BJ (cell line): Measurements from ENCODE around the gene CCDC126. TPM values are rescaled to one million over a fixed set of nuclear protein-coding genes. Genes with fewer than 3 reads are reported as not detected.

Experiments
- CTCF ChIA-PET: fragments of 350-600 bp; formaldehyde crosslinking; extraction: SDS; loops from one replicate; lab custom pipeline; 2021; ENCODE audit warnings: antibody characterized with exemption, inconsistent platforms; lab: Yijun Ruan, JAX
- POLR2A ChIA-PET: fragments of 300-600 bp; sonication (Branson Sonifier 250); formaldehyde crosslinking; extraction: SDS; loops from one replicate; lab custom pipeline; 2021; ENCODE audit warnings: antibody characterized with exemption; lab: Charles Lee
- DNase-seq: peaks from one replicate; pipeline ENCODE4 v3.0.0-alpha.2; 2011; ENCODE audit warnings: low read depth
- H3K27me3 ChIP-seq: 2 replicates; pipeline ENCODE4 v1.6.0; 2011; ENCODE audit warnings: low read length; ENCODE audit not compliant: control insufficient read depth, insufficient read depth
- H3K36me3 ChIP-seq: 2 replicates; pipeline ENCODE4 v1.5.1; 2011; ENCODE audit warnings: low read length; ENCODE audit not compliant: control insufficient read depth, insufficient read depth
- H3K4me3 ChIP-seq: 2 replicates; pipeline ENCODE4 v1.5.1; 2011; ENCODE audit warnings: low read depth, mild to moderate bottlenecking, control low read depth, low read length
- polyA plus RNA-seq: library from polyadenylated mRNA; depleted of rRNA; stranded (reverse); fragments of >200 nt; gene quantifications from 2 replicates; pipeline ENCODE4 v1.2.3, GENCODE V29; 2011
- TF ChIP-seq, protein P1 (sequence below): IDR thresholded peaks from 2 replicates; pipeline ENCODE4 v1.5.1; 2011; ENCODE audit warnings: low read depth, mild to moderate bottlenecking, control low read depth, inconsistent platforms, low read length, moderate library complexity; ENCODE audit not compliant: insufficient read depth

Gene CCDC126
- polyA plus RNA-seq, 1 experiment = 2.4 TPM

DNA sequence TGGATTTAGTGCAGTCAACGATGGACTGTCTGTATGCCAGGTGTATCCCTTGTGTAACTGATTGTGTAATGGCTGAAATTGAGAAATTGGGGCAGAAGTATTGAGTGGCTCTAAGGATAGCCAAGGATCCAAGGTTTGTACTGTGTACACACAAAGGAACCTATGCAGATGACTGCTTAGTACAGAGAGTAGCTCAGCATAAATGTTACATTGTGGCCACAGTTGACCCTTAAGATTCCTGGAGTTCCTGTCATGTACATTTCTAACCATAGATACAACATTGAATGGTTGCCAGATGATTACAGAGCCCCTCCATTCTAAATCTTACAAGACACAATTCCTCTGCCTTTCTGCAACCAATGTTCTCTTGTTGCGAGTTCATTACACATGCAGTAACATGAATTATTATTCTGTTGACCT lies 25.3 kb downstream of the CCDC126 start:
- TF ChIP-seq, protein P1, sequence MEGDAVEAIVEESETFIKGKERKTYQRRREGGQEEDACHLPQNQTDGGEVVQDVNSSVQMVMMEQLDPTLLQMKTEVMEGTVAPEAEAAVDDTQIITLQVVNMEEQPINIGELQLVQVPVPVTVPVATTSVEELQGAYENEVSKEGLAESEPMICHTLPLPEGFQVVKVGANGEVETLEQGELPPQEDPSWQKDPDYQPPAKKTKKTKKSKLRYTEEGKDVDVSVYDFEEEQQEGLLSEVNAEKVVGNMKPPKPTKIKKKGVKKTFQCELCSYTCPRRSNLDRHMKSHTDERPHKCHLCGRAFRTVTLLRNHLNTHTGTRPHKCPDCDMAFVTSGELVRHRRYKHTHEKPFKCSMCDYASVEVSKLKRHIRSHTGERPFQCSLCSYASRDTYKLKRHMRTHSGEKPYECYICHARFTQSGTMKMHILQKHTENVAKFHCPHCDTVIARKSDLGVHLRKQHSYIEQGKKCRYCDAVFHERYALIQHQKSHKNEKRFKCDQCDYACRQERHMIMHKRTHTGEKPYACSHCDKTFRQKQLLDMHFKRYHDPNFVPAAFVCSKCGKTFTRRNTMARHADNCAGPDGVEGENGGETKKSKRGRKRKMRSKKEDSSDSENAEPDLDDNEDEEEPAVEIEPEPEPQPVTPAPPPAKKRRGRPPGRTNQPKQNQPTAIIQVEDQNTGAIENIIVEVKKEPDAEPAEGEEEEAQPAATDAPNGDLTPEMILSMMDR = no peak
- no peak for DNase-seq
- Histone ChIP-seq H3K4me3 (no peak overlapping the region), H3K27me3 (no peaks in the 10 kb centered on the region), H3K36me3 (no peaks in the 10 kb centered on the region)
- CTCF ChIA-PET = no interaction called here
- POLR2A ChIA-PET = no interaction called here

DNA sequence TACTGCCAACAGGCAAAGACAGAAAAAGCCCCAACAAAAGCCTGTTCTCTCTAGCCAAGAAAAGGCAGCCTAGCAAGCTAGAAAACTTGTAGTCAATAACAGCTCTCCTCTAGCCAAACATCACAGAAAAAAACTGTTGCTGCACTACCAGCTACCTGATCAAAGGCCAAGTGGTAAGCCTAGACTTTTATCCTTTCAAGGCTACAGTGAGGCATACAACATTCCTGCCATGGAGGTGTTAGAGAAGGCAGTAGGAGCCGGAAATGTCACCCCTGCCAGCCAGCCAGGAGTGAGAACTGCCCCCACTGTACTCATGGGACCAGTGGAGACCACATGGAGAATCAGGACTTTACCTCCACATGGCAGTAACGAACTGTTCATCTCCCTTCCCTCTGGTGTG lies 31.2 kb downstream of the CCDC126 start:
- Histone ChIP-seq H3K4me3 (no peak overlapping the region), H3K27me3 (no peaks in the 10 kb centered on the region), H3K36me3 (no peaks in the 10 kb centered on the region)
- TF ChIP-seq, protein P1 = no peak
- POLR2A ChIA-PET = no interaction called here
- no peak for DNase-seq
- CTCF ChIA-PET = no interaction called here

DNA sequence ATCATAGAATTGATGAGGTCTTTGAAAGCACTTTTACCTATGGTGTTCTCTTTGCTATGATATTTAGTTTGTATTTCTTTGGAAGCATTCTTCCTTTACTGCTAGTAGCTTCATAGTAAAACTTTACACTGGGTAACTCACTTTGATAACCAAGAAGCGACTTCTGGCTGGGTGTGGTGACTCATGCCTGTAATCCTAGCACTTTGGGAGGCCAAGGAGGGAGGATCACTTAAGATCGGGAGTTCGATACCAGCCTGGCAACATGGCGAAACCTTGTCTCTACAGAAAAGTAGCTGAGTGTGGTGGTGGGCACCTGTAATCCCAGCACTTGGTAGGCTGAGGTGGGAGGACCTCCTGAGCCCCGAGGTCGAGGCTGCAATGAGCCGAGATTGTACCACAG lies 36.2 kb downstream of the CCDC126 start:
- ChIA-PET CTCF (no interaction called here), POLR2A (no interaction called here)
- DNase-seq = no peak
- Histone ChIP-seq H3K36me3 (no peaks in the 10 kb centered on the region), H3K4me3 (no peak overlapping the region), H3K27me3 (no peaks in the 10 kb centered on the region)
- TF ChIP-seq, protein P1 = no peak

DNA sequence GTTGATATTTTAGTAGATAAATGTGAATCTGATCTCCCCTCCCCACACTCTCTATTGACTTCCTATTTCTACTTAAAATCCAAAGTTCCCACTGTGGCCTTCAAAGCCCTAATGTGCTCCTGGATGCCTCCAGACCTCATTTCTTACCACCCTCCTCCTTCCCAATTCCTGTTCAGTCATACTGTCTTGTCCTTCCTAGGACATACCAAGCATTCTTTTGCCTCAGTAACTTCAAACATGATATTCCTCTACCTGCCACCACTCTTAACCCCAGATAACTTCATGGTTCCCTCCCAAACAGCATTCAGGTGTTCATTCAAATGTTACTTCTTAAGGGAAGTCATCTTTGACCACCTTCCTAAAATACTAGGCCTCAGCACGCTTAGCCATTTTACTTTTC lies 48.6 kb downstream of the CCDC126 start:
- no peak for DNase-seq
- Histone ChIP-seq H3K4me3 (no peak overlapping the region), H3K27me3 (no peaks in the 10 kb centered on the region), H3K36me3 (no peaks in the 10 kb centered on the region)
- ChIA-PET CTCF (no interaction called here), POLR2A (no interaction called here)
- TF ChIP-seq, protein P1 = no peak

DNA sequence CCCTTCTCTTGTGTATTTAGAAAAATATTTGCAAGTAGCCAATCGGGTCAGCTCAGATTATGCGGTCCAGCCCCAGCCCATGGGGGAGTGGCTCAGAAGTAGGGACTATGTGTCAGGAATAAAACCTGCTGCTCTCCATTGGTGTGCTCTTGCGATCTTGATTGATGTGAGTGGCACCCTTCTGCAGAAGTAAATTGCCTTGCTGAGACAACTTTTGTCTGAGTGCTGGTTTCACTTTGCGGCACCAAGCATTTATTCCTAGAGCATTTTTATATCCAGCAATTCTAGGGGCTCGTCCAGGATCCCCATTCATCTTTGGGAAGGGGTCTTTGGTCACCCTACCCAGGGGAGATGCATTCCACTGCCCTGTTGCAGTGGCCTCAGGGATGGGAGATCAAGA lies 56.8 kb downstream of the CCDC126 start:
- DNase-seq = no peak
- ChIA-PET POLR2A (no interaction called here), CTCF (no interaction called here)
- TF ChIP-seq, protein P1 = no peak
- Histone ChIP-seq H3K36me3 (no peaks in the 10 kb centered on the region), H3K27me3 (no peaks in the 10 kb centered on the region), H3K4me3 (no peak overlapping the region)
